GM19467 (cell line): ENCODE data around the gene TARBP1.
A peak's percentile ranks its signal among the peaks of the same experiment; 100 is the strongest.

ENCODE experiments used
- ATAC-seq: cut with Tn5 transposase; IDR thresholded peaks from one replicate; pipeline ENCODE4 v1.9.1; 2021; ENCODE audit warnings: mild to moderate bottlenecking, moderate library complexity; ENCODE audit not compliant: unreplicated experiment

TARBP1 gene

GRCh38 chr1:234454926-234455325 lies 24.1 kb downstream of the TARBP1 start:
- ATAC-seq: no peak

- no peak for ATAC-seq
Observed at GRCh38 chr1:234452406-234452965, 26.5 kb downstream of the TARBP1 start.

DNA sequence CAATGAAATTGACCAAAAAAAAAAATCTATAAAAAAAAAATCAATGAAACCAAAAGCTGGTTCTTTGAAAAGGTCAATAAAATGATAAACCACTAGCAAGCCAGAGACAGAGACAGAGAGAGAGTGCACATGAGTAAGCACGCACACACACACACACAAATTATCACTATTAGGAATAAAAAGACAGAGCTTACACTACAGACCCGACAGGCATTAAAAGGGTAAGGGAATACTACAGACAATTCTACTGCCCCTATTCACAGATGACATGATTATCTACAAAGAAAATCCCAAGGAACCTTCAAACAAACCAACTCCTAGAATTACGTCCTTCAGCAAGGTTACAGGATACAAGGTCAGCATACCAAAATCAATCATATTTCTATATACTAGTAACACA lies 38.6 kb downstream of the TARBP1 start:
- ATAC-seq: no peak

DNA sequence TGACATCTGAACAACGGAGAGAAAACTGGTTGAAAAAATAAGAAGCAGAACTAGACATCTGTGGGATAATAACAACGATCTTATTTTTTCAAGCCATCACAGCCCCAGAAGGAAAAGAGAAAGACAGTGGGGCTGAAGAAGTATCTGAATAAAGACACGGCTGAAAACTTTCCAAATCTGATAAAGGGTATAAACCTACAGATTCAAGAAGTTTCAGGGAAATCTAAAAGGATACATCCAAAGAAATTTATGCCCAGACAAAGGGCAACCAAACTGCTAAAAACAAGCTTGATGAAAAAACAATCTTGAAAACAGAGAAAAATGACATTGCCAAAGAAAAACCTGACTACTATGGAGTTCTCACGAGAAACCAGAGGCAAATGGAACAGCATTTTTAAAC lies 40.4 kb downstream of the TARBP1 start:
- ATAC-seq: no peak

GRCh38 chr1:234437423-234438171 lies 41.4 kb downstream of the TARBP1 start:
- ATAC-seq: no peak

DNA sequence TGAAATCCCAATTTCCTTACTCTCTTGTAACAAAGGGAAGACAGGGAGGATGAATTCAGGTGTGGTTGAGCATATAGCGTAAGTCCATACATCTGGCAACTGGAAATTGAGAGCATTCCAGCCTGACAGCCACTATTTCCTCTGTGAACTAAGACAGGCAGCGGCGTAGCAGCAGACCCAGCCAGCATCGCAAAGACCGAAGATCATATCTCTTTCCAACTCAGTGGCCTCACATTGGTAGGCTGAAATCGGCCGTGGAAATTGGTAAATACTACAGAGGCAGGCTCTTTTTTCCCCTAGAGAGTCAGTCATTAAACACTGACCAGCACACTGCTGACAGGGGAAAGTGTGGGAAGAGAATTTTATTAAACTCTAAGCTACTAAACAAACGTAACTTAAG lies 43.4 kb downstream of the TARBP1 start:
- ATAC-seq: no peak

DNA sequence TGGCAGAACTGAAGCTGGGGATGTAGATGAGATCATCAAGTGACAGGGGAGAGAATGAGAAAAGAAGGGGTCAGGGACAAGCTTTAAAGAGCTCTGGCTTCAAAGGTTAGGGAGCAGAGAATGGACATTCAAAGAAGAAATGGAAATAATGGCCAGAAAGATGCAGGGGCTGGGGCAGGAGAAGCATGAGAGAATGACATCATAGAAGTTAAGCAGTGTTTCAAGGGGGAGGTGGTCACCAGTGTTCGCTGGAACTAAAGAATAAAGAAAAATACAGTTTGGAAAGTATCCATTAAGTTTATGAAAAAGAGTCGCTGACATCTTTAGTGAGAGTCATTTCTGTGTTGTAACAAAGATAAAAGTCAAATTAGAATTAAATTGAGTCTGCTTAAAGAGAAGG lies 44.3 kb downstream of the TARBP1 start:
- no peak for ATAC-seq

GRCh38 chr1:234433563-234434285 lies 45.3 kb downstream of the TARBP1 start:
- ATAC-seq: no peak

DNA sequence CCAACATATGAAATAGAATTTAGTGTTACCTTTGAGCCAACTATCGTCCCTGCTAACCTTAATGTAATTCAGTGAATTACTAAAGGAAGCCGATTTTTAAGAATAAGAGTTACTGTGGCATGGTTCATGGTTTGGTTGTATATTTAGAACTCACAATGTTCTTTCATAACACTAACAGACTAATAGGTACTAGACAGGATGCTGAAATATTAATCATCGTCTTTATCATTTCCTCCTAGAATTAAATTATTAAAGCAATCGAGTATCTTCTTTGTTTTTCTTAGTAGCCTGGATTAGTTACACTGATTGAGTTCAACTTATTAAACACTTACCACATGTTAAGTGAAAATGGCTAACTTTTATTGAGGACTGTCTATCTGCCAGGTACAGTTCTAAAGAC lies 47.7 kb downstream of the TARBP1 start:
- ATAC-seq: no peak

- no peak for ATAC-seq
Observed at GRCh38 chr1:234430691-234431090, 48.3 kb downstream of the TARBP1 start.

- no peak for ATAC-seq
Observed at GRCh38 chr1:234429434-234429806, 49.6 kb downstream of the TARBP1 start.

GRCh38 chr1:234427950-234428646 lies 50.9 kb downstream of the TARBP1 start:
- ATAC-seq: no peak

DNA sequence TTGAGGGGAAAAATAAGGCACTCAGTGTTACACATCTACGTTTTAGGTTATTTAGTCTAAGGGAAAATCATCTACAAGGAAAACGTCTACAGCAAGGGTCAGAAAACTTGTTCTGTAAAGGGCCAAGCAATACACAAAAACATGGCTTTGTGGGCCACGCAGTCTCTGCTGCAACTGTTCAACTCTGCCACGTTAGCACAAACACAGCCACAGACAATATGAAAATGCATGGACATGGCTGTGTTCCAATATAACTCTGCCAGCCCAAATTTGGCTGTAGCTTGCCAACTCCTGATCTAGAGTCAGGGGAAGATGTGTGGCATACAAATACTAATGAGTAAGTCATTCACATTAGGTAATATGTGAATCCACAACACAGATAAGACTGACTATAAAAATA lies 65.0 kb downstream of the TARBP1 start:
- no peak for ATAC-seq

DNA sequence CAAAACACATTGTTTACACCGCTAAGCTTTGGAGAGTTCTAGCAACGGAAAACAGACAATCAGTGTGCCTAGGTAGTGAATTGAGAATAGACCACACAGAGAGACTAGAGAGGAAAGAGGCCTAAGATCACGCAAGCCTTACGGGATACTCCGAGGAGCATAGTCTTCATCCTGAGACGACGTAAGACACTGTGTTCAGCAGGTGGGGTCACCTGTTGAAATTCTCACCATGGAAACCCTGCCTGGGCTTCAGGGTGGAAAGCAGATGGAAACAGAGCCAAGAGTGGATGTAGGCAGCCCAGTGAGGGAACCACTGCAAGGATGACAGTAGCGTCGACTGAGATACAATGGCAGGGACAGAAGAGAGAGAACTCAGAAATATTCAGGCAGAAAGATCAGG lies 65.5 kb downstream of the TARBP1 start:
- ATAC-seq: no peak

GRCh38 chr1:234412830-234413229 lies 66.1 kb downstream of the TARBP1 start:
- no peak for ATAC-seq

DNA sequence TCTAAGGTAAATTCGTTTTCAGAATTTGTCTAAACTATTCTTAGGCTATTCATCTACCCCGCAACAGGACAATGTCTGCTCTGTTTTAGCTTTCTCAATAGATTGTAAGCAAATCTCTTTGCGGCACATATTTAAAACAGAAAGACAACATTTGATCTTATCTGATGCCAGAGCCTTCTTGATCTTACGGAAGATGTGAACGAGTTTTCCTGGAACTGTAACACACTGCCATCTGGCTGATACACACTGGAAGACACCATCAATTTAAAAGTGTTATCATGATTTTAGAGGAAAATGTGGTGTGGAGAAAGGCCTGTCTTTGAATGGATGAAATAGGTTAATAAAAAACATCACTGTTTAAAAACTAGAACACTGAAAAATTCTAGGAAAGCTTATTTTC lies 69.7 kb downstream of the TARBP1 start:
- ATAC-seq: no peak

- ATAC-seq: no peak
Observed at GRCh38 chr1:234408757-234409156, 70.2 kb downstream of the TARBP1 start.

GRCh38 chr1:234406871-234407270 lies 72.1 kb downstream of the TARBP1 start:
- no peak for ATAC-seq

DNA sequence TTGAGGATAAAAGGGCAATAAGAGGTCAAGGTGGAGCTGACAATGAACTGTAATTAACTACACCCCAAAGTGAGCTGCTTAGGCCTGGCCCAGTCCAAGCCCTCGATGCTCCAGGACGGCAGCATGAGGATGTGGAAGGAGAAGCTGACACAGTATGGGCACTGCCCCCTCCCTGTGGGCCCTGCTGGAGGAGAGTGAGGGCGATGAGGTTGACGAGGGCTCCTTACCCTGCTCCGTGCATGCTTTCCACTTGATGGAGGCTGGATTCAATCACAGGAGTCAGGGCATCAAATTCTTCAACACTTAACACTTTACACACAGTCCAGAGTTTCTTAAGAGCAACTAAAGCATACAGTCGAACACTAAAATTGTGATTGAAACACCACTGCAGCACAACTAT lies 73.3 kb downstream of the TARBP1 start:
- ATAC-seq: no peak

DNA sequence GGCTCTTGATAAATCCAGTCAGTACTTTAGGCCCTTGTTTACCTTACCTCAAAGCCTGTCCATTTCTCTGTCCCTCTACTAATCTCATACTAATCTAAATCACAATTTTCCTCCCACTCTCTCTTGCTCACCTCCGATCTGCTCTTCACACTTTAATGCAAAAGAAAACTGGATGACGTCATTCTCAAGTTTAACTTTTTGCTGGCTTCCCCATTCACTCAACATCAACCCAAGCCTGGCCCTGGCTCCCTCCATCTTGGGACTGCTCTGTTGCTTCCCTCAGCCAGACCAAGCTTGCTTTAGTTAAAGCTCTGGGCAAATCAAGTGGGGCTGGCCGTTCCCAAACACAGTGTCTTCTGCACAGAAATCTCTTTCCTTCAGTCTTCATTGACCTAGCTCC lies 76.0 kb downstream of the TARBP1 start:
- ATAC-seq: no peak

DNA sequence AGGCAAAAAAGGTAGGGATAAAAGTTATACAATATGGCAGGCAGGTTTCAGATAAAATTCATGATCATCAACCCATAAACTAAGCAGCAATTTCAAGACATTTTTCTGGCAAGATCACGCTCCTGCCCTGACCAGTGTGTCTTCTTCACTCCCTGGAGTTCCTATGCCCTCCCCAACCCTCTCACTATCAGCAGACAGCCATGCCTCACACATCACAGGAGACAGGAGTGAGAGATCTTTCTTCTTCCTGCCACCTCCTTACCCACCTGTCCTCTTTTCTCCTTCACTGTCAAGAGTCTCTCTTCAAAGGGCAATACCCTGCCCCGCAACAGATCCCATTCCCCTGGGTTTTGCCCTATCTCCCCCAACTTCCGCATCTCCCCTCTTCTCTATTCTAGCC lies 77.3 kb downstream of the TARBP1 start:
- no peak for ATAC-seq

GRCh38 chr1:234400773-234401172 lies 78.2 kb downstream of the TARBP1 start:
- ATAC-seq: peak; percentile 36
